GM10248 (cell line): ENCODE results near the gene MCTP1.
"Not testable (repeated sequence)": the region's sequence is repeated elsewhere in the genome, so short reads cannot be mapped to it uniquely, and the experiment has no call there.

Source experiments
- CTCF ChIA-PET: fragments of 300-600 bp; sonication (Branson Sonifier 250); formaldehyde crosslinking; extraction: SDS; loops from one replicate; lab custom pipeline; 2021; ENCODE audit warnings: antibody characterized with exemption; lab: Yijun Ruan, JAX
- POLR2A ChIA-PET: fragments of 350-650 bp; sonication (Branson Sonifier 250); formaldehyde crosslinking; extraction: SDS; loops from one replicate; lab custom pipeline; 2020; ENCODE audit warnings: antibody characterized with exemption; lab: Yijun Ruan, JAX
- DNase-seq: peaks from one replicate; pipeline ENCODE4 v3.0.0; 2012; ENCODE audit errors: extremely low spot score
- CTCF ChIP-seq: IDR thresholded peaks from 2 replicates; pipeline ENCODE4 v1.5.1; 2012; ENCODE audit warnings: mild to moderate bottlenecking, low read depth; ENCODE audit errors: extremely low read depth, missing control alignments, control extremely low read depth

Gene MCTP1

DNA sequence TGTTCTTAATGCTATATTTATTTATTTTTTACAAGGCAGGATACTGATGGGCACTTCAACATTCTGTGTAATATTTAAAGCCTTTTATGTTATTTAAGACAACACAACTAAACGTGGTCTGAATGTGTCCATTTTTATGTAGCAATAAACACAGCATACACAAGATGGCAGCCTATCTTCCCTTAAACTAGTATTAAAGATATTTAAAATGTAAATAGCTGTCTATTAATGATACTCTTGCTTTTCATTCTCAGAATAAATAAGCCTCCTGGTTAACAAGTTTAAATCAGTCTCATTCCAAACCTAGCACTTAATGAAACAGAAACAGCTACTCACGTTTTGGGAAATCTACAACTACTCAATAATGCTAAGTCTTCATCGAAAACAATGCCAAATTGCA, 315.7 kb downstream of the MCTP1 start:
- CTCF ChIA-PET, result interaction anchor here (0.7 to 3.3 kb wide), 18 partner anchors 9 to 298 kb away, joined by 3 to 18 read pairs (median 4); no protein-coding TSS in a partner anchor
- peak; percentile 8 for DNase-seq
- peak; percentile 52 for TF ChIP-seq CTCF
- POLR2A ChIA-PET, result no interaction called here

DNA sequence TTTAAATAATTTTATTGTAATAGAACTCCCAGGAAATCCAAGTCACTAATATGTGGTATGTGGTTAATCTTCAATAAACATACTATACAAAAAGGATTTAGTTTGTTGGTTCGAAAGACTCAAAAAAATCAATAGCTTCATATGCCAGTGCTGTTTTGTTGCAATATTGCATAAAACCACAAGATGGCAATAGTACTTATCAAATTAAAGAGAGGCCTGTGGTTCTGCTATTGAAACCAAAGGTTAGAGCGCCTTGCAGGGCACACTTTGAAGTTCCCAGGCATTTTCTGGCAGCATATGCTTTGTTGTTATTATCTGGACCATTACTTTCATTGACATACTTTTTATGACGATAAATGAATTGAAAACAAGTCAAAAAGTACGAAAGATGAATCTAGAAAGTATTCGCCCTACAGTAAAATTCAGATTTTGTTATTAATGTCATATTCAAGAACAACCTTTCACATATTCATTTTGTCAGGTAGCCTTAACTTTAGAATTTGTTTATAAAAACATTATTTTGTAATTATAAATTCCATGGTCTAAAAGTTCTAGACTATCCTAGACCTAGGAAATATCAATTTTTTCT, 316.3 kb downstream of the MCTP1 start:
- ChIA-PET CTCF (interaction anchor here (0.7 to 3.3 kb wide), 21 partner anchors 10 to 319 kb away, joined by 3 to 18 read pairs (median 4); partner anchors contain the start of gene MCTP1), POLR2A (no interaction called here)
- peak; percentile 34 for DNase-seq
- TF ChIP-seq CTCF, result peak; percentile 48

DNA sequence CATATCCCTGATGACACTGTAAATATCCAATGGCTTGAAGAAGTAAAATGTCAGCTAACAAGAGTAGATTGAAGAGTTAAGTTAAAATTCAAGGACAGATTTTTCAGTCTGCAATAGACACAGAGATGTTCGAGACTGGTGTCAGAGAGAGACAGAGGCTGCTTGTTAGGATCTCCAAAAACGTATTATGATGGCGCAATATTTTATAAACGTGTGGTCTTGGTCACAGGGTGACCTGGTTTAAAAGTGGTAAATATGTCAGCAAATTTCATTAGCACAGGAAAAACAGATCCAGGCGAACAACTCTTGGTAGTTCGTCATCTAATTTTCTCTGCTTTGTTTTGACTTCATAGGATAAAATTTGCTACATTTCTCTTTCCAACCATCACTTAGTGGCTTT, 317.4 kb downstream of the MCTP1 start:
- no peak for DNase-seq
- CTCF ChIA-PET, result interaction anchor here (0.6 to 3.3 kb wide), 14 partner anchors 11 to 318 kb away, joined by 3 to 18 read pairs (median 4); partner anchors contain the start of gene MCTP1
- POLR2A ChIA-PET, result no interaction called here
- no peak for TF ChIP-seq CTCF

- POLR2A ChIA-PET, DNase-seq, CTCF ChIA-PET: not testable (repeated sequence)
These were observed 325.6 kb downstream of the MCTP1 start for GRCh38 chr5:94959279-94959678.

DNA sequence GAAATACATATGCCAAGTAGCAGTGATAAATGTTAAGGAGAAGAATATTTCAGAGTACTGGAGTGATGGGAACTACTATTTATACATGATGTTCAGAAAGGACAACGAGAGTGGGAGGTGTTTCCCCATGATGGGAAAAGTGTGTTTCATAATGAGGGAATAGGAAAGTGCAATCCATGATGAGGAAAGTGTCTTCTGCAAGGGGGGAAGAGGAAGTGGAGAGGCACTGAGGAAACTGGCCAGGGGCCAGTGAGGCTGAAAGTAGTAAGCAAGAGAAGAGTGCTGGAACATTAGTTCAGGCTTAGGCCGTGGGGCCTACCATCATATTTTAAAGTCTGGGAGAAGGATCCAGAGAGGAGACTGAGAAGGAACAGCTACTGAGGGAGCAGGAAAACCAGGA, 339.2 kb downstream of the MCTP1 start:
- ChIA-PET CTCF (interaction anchor here (0.9 kb wide), 1 partner anchor 30 kb away, joined by 3 read pairs; no protein-coding TSS in a partner anchor), POLR2A (no interaction called here)
- no peak for TF ChIP-seq CTCF
- no peak for DNase-seq

GRCh38 chr5:94944160-94944559, 340.7 kb downstream of the MCTP1 start:
- no peak for TF ChIP-seq CTCF
- no peak for DNase-seq
- POLR2A ChIA-PET, result no interaction called here
- CTCF ChIA-PET, result interaction anchor here (1.2 to 1.4 kb wide), 3 partner anchors 12 to 35 kb away, joined by 3 to 4 read pairs (median 4); no protein-coding TSS in a partner anchor

- CTCF ChIA-PET, result no interaction called here
- POLR2A ChIA-PET, result no interaction called here
- no peak for DNase-seq
- no peak for TF ChIP-seq CTCF
These were observed 343.7 kb downstream of the MCTP1 start for GRCh38 chr5:94941122-94941755.
